ENCODE results near the gene PAXX. TPM values are rescaled to one million over a fixed set of nuclear protein-coding genes. Genes with fewer than 3 reads are reported as not detected.

Gene PAXX
- total and polyA plus RNA-seq, 2 donors (not counting 1 experiment from before 2014, with no cell fraction given) = 74.8 to 167 TPM

GRCh38 chr9:137008312-137008711 is 16.1 kb downstream of the PAXX start:
- TF ChIP-seq EZH2 (IDR thresholded peaks at IDR 0.05; ENCODE audit: borderline replicate concordance, insufficient read depth, low read depth, low read length, poor library complexity, severe bottlenecking) (no peak), CTCF (IDR thresholded peaks at IDR 0.05) (no peak)
- ChIA-PET POLR2A (no interaction called here), CTCF (interaction anchor here (1.5 kb wide), 1 partner anchor 21 kb away, joined by 5 read pairs; no protein-coding TSS in a partner anchor)
- H3K4me3 Mint-ChIP-seq = no peak overlapping the region
- Histone ChIP-seq H3K36me3 (replicated peaks in 1 of 2; ENCODE audit: control extremely low read depth in 1 of 2, control insufficient read depth in 1 of 2, extremely low read depth in 1 of 2, insufficient read depth in 2 of 2, low read length in 1 of 2) (peaks cover 0 to 1% of the 10 kb centered on the region in 2 experiments), H3K9me3 (ENCODE audit: control extremely low read depth in 1 of 3, control insufficient read depth in 2 of 3, insufficient read depth in 1 of 3, low read length in 2 of 3) (peaks cover 0 to 4% (median 0%) of the 10 kb centered on the region in 3 donors), H3K9ac (ENCODE audit: low read length) (no peak overlapping the region), H3K27me3 (replicated peaks in 1 of 4; ENCODE audit: control extremely low read depth in 1 of 4, control insufficient read depth in 3 of 4, insufficient read depth in 4 of 4, low read length in 3 of 4) (no peaks in the 10 kb centered on the region), H3K4me1 (ENCODE audit: control insufficient read depth in 2 of 2, insufficient read depth in 2 of 2, low read length in 2 of 2) (no peaks in the 10 kb centered on the region), H2AFZ (ENCODE audit: insufficient read depth, low read depth, low read length, poor library complexity, severe bottlenecking) (no peak overlapping the region), H3K79me2 (ENCODE audit: control insufficient read depth, insufficient read depth, low read length) (no peaks in the 10 kb centered on the region), H3K27ac (ENCODE audit: low read length in 2 of 2) (no peak overlapping the region), H3K4me3 (ENCODE audit: control extremely low read depth in 1 of 5, extremely low read depth in 1 of 5, insufficient read depth in 1 of 5, low read depth in 2 of 5, low read length in 4 of 5) (no peak overlapping the region), H3K4me2 (replicated peaks; ENCODE audit: low read depth, low read length, poor library complexity, severe bottlenecking) (no peak overlapping the region), H4K20me1 (ENCODE audit: control insufficient read depth, insufficient read depth, low read length, poor library complexity, severe bottlenecking) (no peaks in the 10 kb centered on the region)
- no peaks in the 10 kb centered on the region for H3K4me1 Mint-ChIP-seq
- H3K9me3 Mint-ChIP-seq (ENCODE audit: insufficient read depth) = no peaks in the 10 kb centered on the region
- no peak overlapping the region for H3K27ac Mint-ChIP-seq
- no peaks in the 10 kb centered on the region for H3K27me3 Mint-ChIP-seq
- DNase-seq (no peak), ATAC-seq (ENCODE audit: low read depth) (no peak)
- 86% methylated on average over 20 of the region's 22 CpGs for WGBS (ENCODE audit: insufficient coverage)
- intact Hi-C loops (cut with micrococcal nuclease) = no loop called here

GRCh38 chr9:137009217-137009616 is 17.0 kb downstream of the PAXX start:
- Histone ChIP-seq H3K9ac (ENCODE audit: low read length) (no peak overlapping the region), H3K79me2 (ENCODE audit: control insufficient read depth, insufficient read depth, low read length) (no peaks in the 10 kb centered on the region), H3K4me1 (ENCODE audit: control insufficient read depth in 2 of 2, insufficient read depth in 2 of 2, low read length in 2 of 2) (no peaks in the 10 kb centered on the region), H4K20me1 (ENCODE audit: control insufficient read depth, insufficient read depth, low read length, poor library complexity, severe bottlenecking) (no peaks in the 10 kb centered on the region), H3K27me3 (replicated peaks in 1 of 4; ENCODE audit: control extremely low read depth in 1 of 4, control insufficient read depth in 3 of 4, insufficient read depth in 4 of 4, low read length in 3 of 4) (no peaks in the 10 kb centered on the region), H3K4me2 (replicated peaks; ENCODE audit: low read depth, low read length, poor library complexity, severe bottlenecking) (no peak overlapping the region), H3K4me3 (ENCODE audit: control extremely low read depth in 1 of 5, extremely low read depth in 1 of 5, insufficient read depth in 1 of 5, low read depth in 2 of 5, low read length in 4 of 5) (no peak overlapping the region), H3K27ac (ENCODE audit: low read length in 2 of 2) (no peak overlapping the region), H2AFZ (ENCODE audit: insufficient read depth, low read depth, low read length, poor library complexity, severe bottlenecking) (no peak overlapping the region), H3K36me3 (replicated peaks in 1 of 2; ENCODE audit: control extremely low read depth in 1 of 2, control insufficient read depth in 1 of 2, extremely low read depth in 1 of 2, insufficient read depth in 2 of 2, low read length in 1 of 2) (peaks cover 0 to 1% of the 10 kb centered on the region in 2 experiments), H3K9me3 (ENCODE audit: control extremely low read depth in 1 of 3, control insufficient read depth in 2 of 3, insufficient read depth in 1 of 3, low read length in 2 of 3) (peaks cover 0 to 4% (median 0%) of the 10 kb centered on the region in 3 donors)
- no peaks in the 10 kb centered on the region for H3K27me3 Mint-ChIP-seq
- ATAC-seq (ENCODE audit: low read depth) (no peak), DNase-seq (no peak)
- intact Hi-C loops (cut with micrococcal nuclease) = no loop called here
- no peaks in the 10 kb centered on the region for H3K4me1 Mint-ChIP-seq
- TF ChIP-seq EZH2 (IDR thresholded peaks at IDR 0.05; ENCODE audit: borderline replicate concordance, insufficient read depth, low read depth, low read length, poor library complexity, severe bottlenecking) (no peak), CTCF (IDR thresholded peaks at IDR 0.05) (no peak)
- ChIA-PET CTCF (no interaction called here), POLR2A (no interaction called here)
- 98% methylated on average over 5 of the region's 18 CpGs for WGBS (ENCODE audit: insufficient coverage)
- H3K4me3 Mint-ChIP-seq = no peak overlapping the region
- H3K9me3 Mint-ChIP-seq (ENCODE audit: insufficient read depth) = no peaks in the 10 kb centered on the region
- no peak overlapping the region for H3K27ac Mint-ChIP-seq
